Measurements from ENCODE around the gene METTL26.

The METTL26 gene

DNA sequence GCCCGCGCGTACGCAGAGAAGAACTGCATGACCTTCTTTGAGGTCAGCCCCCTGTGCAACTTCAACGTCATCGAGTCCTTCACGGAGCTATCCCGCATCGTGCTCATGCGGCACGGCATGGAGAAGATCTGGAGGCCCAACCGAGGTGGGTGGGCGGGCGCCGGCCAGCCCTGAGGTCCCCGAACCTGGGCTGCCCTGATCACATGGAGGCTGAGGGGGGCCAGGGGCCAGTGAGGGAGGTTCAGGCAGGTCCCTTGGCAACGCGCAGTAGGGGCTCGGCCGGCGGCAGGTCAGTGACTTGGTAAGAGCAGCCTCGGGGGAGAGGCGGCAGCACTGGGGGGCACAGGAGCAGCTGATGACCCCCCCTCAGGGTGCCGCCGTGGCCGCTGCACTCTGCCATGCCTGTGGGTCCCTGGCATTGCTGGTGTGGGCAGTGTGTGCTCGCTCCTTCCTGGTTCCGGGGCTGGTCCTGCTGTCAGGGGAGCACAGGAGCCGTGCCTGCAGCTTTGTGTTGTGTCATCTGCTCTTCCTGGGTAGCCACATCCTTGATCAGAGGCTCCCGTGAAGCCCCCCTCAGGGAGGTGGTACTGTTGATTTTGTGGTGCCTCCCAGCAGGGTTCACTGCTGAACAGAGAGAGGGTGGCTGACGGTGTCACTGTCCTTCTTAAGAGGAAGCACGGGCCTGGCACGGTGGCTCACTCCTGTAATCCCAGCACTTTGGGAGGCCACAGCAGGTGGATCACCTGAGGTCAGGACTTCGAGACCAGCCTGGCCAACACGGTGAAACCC is 9.9 kb downstream of the METTL26 start:
- no peak for DNase-seq (ENCODE audit: low read depth in 1 of 2, low spot score in 1 of 2)

GRCh38 chr16:625117-625976 is 10.8 kb downstream of the METTL26 start:
- DNase-seq (ENCODE audit: low read depth in 1 of 2, low spot score in 1 of 2): no peak

GRCh38 chr16:624526-625070 is 11.5 kb downstream of the METTL26 start:
- no peak for DNase-seq (ENCODE audit: low read depth in 1 of 2, low spot score in 1 of 2)

DNA sequence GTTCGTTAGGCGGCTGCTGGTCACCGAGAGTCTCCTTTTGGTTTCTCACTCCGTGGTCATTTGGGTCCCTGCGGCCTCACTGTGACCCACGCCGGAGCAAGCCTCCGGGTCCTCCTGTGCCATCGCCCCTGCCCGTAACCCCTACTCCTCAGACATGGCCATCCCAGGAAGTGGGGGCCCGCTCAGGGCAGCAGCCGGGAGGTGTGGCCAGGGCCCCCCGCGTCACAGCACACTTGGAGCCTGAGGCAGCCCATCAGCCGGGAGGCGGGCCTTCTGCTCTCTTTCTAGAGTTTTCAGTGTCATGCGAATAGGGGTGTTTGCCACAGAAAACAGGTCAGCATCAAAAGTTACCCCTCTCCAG is 13.2 kb downstream of the METTL26 start:
- DNase-seq (ENCODE audit: low read depth in 1 of 2, low spot score in 1 of 2): no peak

DNA sequence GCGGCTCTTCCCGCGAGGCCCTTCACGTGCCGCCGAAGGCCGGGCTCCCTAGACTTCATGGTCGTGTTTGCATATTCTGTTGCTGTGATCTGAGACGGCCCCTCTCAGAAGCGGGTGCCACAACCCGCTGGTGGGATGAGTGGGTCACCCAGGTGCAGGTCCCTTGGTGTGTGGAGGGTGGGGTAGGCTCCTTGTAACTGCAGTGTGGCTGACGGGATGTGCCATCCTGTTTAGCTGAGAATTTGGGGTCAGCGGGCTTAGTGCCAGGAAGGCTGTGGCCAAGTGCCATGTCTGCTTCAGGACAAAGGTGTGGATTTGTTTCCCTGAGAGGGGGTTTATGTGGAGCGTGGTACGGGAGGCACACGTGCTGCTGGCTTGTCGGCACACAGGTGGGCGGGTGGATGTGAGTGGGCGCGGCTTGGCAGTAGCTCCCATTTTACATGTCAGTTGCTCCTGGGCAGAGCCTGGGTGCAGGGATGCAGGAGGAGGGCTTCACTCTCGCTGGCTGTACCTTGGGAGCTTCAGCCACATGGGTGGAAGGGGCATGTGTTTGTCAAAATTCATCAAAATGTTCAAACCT is 14.5 kb downstream of the METTL26 start:
- no peak for DNase-seq (ENCODE audit: low read depth in 1 of 2, low spot score in 1 of 2)

DNA sequence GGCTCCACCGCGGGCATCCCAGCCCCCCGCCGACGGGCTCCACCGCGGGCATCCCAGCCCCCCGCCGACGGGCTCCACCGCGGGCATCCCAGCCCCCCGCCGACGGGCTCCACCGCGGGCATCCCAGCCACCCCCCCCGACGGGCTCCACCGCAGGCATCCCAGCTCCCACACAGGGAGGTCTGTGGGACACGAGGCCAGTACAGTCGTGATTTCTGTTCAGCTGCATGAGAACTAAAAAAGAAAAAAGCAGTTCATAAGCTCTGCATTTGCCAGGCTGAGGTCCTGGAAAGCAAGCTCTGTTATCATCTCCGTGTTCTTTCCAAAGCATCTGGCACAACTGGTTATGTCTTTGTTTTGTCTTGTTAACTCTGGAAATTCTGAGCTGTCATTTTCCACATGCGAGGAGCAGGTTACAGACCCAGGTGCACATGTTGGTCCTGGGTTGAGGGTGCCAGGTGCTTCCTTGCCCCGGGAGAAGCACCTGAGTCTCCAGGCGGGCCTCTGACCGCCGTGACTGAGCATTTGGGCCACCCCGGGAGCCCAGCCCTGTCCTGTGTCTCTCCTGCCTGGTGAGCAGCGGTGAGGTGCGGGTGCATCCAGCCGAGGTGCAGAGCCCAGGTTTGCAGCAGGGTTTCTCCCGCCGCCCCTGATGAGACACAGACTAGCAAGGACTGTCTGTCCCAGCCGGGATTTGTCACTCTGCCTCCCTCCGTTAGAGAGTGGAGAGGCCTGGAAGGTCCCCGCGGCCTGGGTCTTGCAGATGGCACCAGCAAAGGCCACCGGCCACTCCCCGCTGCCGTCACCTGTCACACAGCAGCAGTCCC is 15.2 kb downstream of the METTL26 start:
- DNase-seq (ENCODE audit: low read depth in 1 of 2, low spot score in 1 of 2): no peak

DNA sequence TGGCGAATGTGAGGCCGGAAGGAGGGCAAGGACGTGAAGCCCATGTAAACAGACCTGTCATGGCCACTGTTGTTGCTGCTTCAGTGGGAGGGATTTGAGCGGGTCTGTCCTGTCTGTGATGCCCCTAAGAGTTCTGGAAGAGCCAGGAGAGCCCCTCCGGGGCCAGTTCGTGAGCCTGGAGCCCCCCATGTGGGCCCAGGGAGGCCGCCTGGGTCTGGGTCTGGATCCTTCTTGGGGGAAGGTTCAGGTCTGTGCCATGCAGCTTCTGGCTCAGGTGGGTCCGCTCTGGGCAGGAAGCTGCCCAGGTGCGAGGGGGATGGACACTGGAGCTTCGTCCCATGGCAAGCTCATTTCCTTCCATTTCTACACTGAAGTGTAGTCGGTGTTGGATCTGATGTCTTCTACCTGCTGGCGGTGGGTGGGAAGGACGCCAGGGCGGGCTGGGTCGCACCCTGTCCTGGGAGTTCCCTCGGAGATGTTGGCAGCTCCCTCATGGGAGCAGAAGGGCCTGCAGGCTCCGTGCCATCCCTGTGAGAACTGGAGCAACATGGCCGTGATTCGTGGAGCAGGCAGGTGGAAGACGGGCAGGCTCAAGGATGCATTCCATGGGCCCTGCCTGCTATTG is 16.5 kb downstream of the METTL26 start:
- DNase-seq (ENCODE audit: low read depth in 1 of 2, low spot score in 1 of 2): no peak

GRCh38 chr16:617855-618254 is 18.2 kb downstream of the METTL26 start:
- no peak for DNase-seq (ENCODE audit: low read depth in 1 of 2, low spot score in 1 of 2)

GRCh38 chr16:616733-617586 is 19.1 kb downstream of the METTL26 start:
- DNase-seq (ENCODE audit: low read depth in 1 of 2, low spot score in 1 of 2): no peak

GRCh38 chr16:615122-615521 is 21.0 kb downstream of the METTL26 start:
- DNase-seq (ENCODE audit: low read depth in 1 of 2, low spot score in 1 of 2): no peak

- peak; percentile 31 to 36 for DNase-seq (ENCODE audit: low read depth in 1 of 2, low spot score in 1 of 2)
Observed at GRCh38 chr16:610513-611381, 25.4 kb downstream of the METTL26 start.

DNA sequence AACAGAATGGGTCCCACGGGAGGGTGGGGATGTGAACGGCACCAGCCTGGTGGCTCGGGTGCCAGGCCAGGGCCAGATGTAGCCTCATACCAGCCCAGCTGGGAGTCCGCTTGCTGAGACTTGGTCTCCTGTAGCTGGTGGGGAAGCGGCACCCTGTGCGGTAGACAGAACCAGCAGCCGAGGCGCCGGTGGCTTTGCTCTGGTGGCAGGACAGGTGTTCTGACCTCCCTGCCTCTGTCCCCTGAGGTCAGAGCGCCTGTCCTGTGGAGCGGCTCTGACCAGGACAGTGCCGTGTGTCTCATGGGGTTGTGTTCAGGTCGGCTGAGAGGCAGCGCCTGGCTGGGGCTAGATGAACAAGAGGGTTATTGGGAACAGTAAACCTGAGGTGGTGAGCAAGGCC is 26.1 kb downstream of the METTL26 start:
- no peak for DNase-seq (ENCODE audit: low read depth in 1 of 2, low spot score in 1 of 2)

- no peak for DNase-seq (ENCODE audit: low read depth in 1 of 2, low spot score in 1 of 2)
Observed at GRCh38 chr16:609316-609715, 26.8 kb downstream of the METTL26 start.

GRCh38 chr16:608019-608418 is 28.1 kb downstream of the METTL26 start:
- no peak for DNase-seq (ENCODE audit: low read depth in 1 of 2, low spot score in 1 of 2)

DNA sequence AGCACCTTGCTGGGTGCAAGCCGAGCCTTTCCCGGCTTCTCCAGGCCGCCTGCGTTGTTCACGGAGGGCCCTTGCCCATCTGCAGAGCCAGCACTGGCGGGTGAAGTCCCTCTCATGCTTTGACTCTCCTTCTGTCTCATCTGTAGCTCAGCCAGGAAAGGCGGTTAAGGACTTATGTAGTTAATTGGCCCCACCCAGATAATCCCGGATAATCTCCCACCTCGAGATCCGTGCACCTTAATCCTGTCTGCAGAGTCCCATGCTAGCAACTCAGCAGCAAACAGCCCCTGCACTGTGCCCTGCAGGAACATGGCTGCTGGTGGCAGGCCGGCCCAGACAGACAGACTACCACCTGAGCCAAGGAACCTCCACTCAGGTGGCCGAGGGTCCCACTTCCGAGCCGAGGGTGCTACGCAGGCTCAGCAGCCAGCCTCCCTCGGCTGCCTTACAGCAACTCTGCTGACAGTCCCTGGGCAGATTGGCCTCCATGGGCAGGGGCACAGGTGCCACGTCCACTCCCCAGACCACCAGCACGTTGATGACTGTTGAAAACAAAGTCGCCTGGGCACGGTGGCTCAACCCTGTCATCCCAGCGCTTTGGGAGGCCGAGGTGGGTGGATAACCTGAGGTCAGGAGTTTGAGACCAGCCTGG is 29.3 kb downstream of the METTL26 start:
- no peak for DNase-seq (ENCODE audit: low read depth in 1 of 2, low spot score in 1 of 2)

DNA sequence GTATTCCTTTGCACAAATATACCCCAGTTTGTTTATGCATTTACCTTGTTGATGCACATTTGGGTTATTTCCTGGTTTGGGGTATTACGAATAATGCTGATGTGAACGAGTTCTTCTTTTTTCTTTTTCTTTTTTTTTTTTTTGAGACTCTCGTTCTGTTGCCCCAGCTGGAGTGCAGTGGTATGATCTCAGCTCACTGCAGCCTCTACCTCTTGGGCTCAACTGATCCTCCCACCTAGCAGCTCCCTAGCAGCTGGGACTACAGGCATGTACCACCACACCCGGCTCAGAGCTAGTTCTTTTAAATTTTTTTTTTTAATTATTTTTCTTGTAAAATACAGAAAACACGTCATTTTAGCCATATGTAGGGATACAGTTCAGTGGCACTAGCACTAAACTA is 32.2 kb downstream of the METTL26 start:
- DNase-seq (ENCODE audit: low read depth in 1 of 2, low spot score in 1 of 2): no peak

DNA sequence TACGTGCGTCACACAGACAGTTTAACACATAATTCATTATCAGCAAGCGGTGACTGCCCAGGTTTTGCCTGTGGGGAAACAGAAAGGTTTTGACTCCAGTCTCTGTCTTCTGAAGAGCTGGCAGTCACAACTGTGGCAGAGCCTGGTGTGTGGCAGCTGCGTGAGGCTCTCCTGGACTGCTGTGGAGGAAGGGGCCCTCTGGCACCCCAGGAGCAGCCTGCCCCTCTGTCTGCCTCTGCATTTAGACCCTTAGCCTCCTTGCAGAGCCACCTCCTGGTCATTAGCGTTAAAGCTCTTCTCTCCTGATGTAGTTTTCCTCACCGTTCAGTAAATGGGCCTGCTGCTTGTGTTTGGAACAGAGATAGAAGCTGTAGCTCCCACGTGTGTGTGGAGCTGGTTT is 35.3 kb downstream of the METTL26 start:
- DNase-seq (ENCODE audit: low read depth in 1 of 2, low spot score in 1 of 2): no peak

Measured in stimulated activated CD4-positive, alpha-beta T cell treated with anti-CD3 and anti-CD28 coated beads, Interleukin-15, amount 100 ng/mL, for 1 hour (primary cell).